CD4-positive, alpha-beta T cell treated with Interleukin-15 for 1 hour (primary cell): ENCODE data around the gene SORCS2.

Experiments
- DNase-seq: peaks from one replicate; pipeline ENCODE4 v3.0.0-alpha.2; 2020

SORCS2 gene

DNA sequence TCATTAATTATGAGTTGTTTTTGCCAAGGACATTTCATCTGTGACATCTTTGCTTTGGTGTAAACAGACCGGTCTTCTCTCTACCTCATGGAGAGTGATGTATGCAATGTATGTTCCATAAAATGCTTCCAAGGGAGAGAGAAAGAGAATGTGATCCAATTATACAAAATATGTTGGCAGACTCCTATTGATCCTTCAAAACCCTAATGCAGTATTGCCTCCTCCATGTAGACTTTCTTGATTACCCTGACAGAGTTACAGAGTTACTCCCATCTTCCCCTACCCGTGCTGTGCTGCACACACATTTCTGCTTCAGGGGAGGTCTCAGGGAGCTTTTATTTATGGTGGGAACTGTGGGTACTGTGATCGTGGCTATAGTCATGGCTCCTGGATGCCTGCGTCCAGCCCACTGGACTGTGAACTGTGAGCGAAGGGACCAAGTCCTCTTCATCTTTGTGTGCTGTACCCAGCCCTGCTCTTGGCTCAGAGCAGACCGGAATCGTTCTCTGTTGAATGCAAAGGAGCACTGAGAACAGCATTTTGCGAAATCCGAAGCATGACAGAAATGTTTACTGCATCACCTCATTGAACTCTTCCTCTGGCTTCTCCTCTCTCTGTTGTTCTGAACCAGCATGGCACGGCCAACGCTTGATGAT lies 32.7 kb downstream of the SORCS2 start:
- no peak for DNase-seq

DNA sequence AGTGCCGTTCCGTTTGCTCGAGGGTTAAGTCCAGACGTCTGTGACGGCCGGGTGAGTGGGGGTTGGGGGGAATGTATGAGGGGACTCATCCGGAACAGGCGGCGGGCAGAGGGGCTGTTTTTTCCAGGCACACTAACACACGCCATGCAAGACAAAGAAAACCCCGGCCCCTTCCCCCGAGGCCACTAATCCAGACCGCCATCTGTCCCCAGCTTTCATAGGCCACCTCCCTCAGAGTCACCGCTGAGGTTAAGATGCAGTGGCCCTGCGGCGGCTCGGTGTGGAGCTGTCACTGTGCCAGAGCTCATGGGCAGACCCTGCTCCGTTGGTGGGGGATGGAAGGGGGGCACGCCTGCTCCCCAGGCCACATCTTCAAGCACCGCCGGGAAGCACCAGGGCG lies 34.1 kb downstream of the SORCS2 start:
- no peak for DNase-seq

DNA sequence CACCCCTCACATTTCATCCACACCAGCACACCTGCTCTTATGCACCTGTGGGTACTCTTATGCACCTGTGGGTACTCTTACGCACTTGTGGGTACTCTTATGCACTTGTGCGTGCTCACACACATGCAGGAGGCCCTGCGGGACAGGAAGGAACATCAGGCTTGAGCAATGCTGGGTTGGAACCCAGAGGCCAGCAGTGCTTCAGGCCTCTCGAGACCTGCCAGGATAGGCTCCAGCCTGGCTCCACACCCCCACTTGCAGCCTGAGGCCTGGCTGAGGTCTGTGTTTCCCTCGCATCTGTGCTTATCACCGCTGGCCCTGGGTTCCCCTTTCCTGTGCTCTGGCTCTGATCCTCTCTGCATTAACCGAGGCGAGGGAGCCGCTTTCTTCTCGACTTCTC lies 34.7 kb downstream of the SORCS2 start:
- DNase-seq = no peak

DNA sequence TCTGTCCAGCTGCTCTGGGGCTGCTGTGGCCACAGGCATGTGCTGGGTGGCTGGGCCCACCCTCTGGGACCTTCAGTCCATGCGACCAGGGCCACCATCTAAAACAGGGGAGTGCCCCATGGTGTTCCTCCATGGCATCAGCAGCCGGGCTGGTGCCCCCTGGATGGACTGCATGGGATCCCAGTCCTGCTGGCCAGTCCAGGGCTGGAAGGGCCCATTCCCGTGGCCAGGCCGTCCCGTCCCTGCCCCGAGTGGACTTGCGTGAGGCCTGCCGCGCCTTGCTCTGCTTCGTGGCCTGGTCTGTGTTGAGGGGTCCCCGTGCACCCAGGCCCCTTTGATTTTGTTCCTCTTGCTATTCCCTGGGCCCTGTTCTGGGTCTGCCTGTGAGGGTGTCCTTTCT lies 36.4 kb downstream of the SORCS2 start:
- no peak for DNase-seq

DNA sequence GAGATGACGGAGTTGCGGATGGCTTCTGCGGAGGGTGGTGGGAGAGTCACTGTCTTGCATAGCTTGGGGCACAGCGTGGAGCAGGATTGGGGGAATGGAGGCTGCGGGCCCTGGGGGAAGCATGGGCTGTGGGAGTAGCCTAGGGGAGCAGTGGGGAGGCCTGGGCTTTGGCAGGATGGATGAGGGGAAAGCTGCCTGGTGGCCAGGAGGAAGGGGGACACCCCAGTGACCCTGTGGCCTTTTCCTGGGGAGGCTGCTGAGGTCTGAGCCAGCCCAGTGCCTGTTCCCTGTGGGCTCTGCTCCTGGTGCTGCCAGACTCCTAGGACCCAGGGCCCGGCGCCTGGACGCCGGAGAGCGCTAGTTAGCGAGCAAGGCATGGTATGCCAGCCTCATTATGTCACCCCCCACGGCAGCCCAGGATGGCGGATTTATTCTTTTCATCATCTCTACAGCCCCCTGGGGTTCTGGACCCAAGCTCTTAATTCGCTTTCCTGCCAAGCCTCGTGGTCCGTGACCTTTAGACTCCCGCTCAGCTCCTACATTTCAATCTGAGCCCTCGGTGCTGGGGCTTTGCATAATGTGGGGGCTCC lies 39.8 kb downstream of the SORCS2 start:
- DNase-seq = no peak

DNA sequence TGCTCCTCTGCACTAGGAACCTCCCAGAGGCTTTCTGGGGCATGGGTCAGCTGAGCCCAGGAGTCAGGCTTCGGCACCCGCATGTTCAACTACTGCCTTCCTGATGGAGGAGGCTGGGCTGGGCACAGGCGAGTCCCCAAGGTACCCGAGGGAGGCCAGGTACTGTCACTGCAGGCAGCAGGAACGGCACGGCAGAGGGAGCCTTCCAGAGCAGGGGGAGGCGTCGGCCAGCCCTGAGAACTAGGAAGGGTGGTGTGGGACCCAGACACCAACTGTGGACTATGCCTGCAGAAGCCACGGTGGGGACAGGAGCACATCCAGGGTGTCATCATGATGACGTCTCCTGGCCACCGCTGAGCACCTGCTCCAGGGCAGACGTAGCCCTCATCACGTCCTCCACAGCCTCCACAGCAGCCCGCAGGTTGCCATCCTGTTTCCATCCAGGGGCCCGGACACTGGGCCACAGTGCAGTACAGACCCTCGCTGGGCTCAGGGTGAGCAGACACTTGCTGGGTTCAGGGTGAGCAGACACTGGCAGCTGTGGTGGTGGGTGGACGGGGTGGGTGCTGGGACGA lies 40.8 kb downstream of the SORCS2 start:
- no peak for DNase-seq

DNA sequence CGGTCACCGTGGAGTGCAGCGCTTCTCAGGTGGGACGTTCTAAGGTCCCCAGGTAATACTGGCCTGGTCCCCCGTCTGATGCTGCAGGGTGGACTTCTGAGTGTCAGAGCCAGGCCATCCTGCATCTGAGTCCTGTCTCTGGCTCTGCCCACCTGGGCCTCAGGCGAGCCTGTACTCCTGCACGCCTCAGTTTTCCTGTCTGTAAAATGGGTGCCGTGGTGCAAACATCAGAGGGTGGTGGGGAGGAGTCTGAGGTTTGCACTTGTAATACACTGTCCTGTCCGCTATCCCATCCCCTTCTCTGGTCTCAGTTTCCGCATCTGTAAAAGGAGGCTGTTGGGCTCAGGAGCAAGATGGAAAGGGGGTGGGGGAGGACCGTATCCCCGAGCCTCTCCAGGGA lies 41.3 kb downstream of the SORCS2 start:
- DNase-seq = no peak

DNA sequence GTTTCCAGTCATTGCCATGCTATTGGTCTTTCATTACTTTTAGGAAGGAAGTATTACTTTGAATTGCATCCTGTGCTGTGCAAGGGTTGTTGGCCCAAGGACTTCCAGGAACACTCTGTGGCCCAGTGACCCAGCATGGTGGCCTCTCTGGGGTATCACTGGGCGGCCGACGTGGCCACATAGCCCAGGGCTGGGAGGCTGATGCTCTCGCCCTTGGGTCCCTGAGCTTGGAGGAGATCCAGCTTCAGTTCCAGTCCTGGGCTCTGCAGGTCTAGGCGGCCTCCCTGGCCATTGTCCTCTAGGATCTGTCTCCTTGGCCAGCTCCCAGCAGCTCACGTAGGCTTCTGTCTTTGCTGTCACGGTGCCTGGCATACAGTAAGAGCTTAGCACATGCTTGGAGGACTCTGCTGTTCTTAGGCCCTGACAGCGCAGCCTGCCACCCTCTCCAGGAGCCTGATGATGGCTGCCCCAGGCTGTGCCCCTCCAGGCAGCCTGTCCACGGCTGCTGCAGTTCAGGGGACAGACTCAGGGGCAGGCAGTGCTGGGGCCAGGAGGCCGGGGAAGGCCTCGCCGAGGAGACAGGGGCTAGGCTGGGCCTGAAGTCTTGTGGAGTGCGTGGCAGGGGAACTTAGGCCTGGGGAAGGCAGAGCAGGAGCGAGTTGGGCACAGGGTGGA lies 42.2 kb downstream of the SORCS2 start:
- no peak for DNase-seq

DNA sequence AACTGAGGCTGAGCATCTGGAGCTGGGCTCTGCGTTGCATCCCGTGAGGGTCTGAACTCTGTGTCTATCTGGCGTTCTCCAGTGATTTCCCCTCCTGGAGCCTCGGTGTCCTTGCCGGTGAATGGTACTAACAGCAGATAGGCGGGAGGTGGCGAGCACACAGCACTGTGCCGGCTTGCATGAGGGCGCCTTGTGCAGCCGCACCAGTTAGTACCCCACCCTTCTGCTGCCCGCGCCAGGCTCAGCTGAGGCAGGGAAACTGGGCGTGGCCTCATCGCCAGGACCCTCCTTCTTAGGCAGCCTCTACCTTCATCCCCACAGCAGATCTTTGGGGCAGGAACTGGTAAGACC lies 42.7 kb downstream of the SORCS2 start:
- DNase-seq = no peak

DNA sequence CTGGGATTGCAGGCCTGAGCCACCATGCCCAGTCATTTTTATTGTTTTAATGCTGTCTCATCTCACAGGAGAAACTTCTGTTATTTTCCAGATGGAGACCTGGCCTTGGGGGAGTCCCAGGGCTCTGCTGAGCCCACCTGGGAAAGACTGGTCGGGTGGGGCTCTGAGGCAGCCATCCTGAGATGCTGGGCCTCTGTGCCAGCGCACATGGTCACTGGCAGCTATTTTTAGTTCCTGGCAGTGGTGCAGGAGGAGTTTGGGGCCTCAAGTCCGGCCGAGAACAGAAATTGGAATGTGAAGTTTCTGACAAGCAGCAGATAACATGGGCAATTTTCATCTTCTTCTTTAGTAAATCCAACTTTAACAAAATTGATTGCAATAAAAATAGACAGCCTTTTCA lies 44.5 kb downstream of the SORCS2 start:
- no peak for DNase-seq

DNA sequence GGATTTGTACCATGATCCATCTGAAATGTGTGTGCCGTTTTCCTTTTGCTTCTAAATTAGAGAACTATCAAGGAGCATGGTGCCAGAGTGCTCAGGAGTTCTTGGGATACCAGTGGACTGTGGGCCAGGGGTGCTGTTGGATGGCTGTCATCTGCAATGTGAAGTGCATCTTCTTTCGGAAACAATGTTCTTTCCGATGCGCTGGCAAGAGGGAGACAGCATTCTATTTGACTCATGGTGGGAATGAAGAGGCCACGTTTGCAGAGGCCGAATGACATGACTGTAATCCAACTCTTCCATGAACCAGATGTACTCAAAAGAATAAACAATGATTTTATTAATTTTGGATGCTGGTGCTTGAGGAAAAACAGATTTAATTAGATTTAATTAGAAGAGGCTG lies 45.5 kb downstream of the SORCS2 start:
- DNase-seq = no peak

DNA sequence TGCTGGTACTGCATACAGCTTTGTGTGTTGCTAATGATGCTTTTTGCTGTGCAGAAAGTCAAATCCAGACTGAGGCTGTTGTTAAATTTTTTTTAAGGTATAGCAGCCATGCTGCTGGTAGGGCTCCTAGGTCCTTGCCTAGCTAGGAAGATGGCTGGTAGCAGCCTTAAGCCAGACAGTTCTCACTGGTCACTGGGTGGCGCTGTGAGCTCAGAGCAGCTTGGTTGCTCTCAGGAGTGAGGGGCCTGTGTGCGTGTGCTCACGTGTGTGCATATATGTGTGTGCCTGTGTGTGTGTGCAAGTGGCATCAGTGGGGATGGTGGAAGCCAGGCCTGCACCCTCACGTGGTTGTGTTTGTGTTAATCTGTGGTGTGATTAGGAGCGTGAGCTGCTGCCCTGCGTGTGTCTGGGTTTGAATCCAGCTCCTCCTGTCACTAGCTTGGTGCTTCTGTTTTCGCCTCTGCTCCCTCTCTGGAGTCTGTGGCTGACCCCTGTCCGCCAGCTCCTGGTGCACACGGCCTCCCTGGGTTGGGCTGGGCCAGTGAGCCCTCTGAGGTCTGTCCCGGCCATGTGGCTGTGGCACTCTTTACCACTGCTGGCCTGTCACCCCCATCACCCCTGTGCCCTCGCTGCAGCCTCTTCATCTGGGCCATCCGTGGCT lies 46.1 kb downstream of the SORCS2 start:
- DNase-seq = no peak

DNA sequence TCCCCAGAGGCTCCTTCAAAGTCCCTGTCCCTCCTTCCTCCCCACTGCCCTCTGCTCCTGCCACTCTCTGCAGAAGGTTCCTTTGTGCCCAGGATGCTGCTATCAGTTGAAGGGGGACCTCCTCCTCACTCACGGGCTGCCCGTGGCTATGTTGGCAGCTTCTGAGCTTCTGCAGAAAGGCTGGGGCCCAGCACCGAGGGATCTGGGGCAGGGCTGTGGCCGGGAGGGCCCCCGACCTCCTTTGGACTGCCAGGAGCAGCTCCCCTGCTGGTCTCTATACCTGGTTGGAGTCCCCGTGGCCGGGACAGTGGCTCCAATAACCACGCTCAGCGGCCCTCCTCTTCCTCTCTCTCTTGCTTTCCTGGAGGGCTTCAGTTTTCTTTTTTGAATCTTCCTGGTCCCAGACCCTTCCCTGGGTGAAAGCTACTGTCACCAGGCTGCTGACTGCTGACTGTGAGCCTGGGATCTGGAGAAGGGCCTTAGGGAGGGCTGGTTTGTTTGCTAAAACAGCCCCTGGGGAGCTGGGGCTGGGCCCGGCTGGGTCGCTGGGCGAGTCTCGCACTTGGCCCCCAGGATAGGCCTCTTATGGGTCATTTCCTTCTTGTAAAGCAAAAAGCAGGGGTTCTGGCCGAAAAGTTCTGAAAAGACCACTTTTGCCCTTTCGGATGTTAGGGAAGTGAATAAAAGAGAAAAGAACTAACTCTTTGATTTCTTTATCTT lies 46.9 kb downstream of the SORCS2 start:
- no peak for DNase-seq

DNA sequence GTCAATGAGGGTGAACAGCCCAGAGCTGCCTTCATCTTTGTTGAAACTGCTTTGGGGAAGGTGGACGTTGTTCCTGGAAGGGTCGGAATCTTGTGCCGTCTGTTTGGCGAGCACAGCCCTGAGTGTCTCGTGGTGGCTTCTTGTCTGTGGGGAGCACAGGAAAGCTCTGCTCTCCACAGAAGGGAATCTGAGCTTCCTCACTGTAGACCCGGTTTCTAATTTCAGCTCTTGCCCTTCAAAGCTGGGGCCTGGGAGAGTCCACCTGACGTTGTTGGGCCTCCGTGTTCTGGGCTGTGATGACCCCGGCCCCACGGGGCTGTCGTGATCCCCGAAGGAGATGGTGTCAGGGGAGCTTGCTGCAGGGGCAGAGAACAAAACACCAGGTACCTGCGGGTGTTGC lies 47.5 kb downstream of the SORCS2 start:
- DNase-seq = no peak

DNA sequence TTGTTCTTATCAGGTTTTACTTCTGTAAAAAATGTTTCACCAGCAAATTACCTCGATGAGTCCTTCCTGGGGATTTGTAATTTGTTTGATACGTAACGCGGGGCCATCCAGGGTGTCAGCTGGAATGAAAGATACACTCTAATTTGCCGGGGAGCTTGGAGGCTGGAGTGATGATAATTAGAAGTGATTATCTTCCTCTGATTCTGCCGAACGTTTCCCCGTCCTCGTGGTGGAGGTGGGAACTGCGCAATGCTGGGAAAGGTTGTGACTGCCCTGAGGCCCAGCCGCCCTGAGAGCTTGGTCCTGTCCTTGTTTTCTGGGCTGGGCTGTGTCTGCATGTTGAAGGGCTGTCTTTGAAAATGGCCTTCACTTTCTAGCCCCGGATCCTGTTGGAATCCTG lies 48.0 kb downstream of the SORCS2 start:
- no peak for DNase-seq

DNA sequence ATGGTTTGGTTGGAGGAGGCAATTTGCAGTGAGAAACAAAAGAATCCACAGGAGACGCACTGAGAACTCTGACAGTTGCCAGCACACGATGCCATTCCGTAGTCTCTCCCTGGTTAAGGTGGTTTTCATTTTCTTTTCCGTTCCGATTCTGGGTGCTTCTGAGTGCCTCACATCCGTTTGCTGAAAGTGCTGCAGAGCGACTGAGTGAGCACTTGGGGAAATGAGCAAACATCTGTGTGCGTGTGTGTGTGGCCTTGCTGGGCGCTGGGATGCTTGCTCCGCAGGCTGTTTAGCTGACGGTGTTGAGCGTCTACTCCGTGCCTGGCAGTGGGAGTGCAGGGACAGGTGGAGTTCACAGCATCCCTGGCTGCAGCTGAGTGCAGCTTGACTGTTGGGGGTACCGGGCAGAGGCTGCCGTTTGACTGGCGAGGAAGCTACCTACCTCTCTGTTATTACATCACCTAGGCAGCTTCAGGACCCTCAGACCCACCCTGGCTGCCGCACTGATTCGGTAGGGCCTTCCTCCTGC lies 49.3 kb downstream of the SORCS2 start:
- DNase-seq = no peak

DNA sequence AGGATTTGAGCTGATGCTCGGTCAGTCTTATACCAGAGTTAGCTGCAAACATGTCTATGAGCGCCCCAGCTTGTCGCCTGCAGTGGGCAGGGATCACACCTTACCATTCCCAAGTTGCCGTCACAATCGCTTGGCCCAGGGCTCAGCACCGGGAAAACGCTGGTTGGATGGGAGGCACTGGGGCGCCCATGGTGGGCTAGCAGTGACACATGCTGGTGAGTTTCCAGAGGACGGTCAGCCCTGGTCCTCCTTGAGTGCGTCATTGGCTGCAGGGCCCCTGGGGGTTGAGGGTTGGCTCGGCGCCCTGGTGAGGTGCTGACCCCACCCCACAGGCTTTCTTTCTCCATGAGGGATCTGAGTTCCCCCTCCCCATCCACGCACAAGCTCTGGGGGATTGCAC lies 50.4 kb downstream of the SORCS2 start:
- DNase-seq = no peak

DNA sequence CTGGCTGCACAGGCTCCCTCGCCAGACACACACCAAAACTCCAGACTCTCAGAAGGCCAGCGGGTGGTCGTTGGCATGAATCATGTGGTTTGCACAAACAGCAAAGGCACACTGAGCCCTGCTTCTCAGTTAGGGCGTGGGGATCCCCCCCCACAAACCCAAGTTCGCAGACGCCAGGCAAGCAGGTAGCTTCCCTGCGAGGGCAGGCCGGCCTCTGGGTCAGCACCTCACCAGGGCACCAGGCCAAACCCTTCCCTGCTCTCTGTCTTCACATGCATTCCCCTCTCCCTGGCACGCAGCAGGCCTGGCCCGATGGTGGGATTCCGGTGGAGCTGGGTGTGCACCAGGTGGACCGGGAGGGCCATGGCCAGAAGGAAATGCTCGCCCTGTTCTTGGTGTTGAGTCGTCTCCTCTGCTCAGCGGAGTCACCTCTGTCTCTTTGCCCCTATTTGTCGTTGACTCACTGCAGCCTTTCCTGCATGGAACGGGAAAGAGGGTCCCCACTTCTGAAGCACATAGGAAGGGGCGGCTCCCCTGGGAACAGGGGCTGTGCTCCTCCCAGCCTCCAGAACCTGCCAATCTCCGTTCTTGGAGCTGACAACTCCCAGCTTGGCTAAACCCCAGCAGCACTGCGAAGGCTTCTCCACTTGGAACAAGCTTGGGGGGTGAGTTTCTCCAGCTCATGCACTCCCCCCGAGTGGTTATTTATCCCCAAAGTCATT lies 51.4 kb downstream of the SORCS2 start:
- no peak for DNase-seq

DNA sequence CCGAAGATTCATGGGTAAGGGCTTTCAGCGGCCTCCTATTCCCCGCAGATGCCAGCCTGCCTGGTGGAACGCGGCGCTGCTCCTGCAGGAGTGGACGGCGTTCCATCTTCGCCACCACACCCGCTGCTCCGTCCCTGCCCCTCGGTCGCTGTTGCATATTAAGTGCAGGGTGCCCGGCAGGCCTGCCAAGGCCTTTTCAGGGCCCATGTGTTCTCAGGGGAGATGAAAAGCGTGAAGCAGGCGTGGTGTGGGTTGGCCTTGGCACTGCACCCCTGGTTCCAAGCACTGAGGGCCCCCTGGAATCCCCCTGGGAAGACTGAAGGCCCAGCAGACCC lies 52.0 kb downstream of the SORCS2 start:
- no peak for DNase-seq

DNA sequence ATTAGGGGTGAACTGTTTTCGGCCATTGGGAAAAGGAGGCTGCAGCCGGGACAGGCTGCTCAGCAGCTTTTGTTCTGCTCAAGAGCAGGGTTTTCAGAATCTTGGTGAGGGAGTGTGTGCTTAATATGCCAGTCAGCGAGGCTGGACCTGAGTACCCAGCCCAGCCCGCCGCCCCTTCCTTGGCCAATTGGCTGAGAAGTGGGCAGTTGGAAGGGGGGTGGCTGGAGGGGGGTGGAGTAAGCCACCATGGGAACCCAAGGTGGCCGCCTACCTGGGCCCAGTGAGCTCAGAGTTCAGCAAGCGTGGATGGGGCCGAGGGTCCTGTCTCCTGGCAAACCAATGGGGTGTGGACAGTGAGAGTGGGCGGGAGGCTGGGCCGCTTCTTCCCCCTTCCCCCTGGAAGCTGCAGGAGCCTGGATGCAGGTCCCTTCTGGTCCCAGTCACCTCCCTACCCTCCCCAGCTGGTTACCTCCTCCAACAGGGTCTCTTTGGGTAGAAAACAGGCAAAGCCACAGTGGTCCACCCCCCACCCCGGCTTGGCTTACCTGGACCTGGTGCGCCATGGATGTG lies 52.5 kb downstream of the SORCS2 start:
- no peak for DNase-seq

DNA sequence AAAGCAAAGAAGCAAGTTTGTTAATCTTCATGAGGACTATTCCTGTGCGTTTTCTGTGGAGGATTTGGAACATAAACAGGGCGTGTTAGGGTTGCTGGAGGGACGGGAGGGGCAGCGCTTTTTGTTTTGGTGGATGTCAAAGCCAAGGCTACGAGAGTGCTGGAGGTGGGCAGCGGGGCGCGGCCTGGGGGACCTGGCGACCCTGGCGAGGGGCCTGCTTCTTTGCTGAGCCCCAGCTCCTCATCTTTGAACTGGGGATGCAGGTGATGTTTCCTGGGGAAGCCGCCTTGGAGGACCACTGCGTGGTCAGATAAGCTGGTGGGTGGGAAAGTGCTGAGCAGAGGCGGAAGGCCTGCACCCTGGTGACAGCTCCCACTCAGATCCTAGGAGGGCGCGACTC lies 55.2 kb downstream of the SORCS2 start:
- DNase-seq = no peak

DNA sequence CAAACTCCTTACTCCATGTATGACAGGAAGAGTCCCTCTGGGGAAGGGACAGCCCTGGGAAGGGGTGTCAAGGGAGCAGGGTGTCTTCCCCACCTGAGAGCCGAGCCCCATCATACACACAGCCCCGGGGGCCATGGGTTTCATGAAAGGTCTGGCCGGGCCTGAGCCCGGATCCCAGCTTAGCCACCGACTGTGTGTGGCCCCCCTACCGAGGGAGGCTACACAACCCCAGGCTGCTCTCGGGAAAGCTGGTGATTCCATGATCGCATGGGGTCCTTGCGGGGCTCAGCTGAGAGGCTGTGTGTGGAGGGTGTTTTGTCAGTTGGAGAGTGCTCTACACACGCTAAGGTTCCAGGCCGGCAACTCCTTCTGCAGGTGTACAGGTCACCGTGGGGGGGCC lies 55.6 kb downstream of the SORCS2 start:
- DNase-seq = no peak
